ENCODE results near the gene RAI14. TPM values are rescaled to one million over a fixed set of nuclear protein-coding genes. Genes with fewer than 3 reads are reported as not detected.
"Not testable (repeated sequence)": the region's sequence is repeated elsewhere in the genome, so short reads cannot be mapped to it uniquely, and the experiment has no call there.

RAI14 gene
- total RNA-seq, 1 experiment from 2014 or later, result 133 TPM

- no TSS peak for BruUV-seq (replicated peaks)
- peaks cover 17% of the 10 kb centered on the region for H4K20me1 ChIP-seq (ENCODE audit: insufficient read depth)
- intact Hi-C loops (cut with micrococcal nuclease; ENCODE audit: unreplicated experiment), result no loop called here
- no peak overlapping the region for H2AFZ ChIP-seq
- peaks cover 38% of the 10 kb centered on the region for H3K36me3 ChIP-seq (ENCODE audit: low read depth)
- H3K27ac ChIP-seq, result 0 out of 2 replicates have a peak overlapping the region, but pooled peaks have one; percentile 9
- CTCF ChIA-PET, result no interaction called here
- no peak for TF ChIP-seq EZH2 (IDR thresholded peaks at IDR 0.05; ENCODE audit: low read depth)
- TF ChIP-seq CTCF (conservative IDR thresholded peaks at IDR 0.05), result no peak
- no peaks in the 10 kb centered on the region for H3K9me2 ChIP-seq (ENCODE audit: insufficient read depth)
- H3F3A ChIP-seq (ENCODE audit: insufficient read depth, low read depth), result peaks cover 9% of the 10 kb centered on the region
- no peaks in the 10 kb centered on the region for H3K9me3 ChIP-seq (ENCODE audit: insufficient read depth, low read depth)
- no peak for DNase-seq
- H3K4me3 ChIP-seq, result no peak overlapping the region
- no peak overlapping the region for H3K4me2 ChIP-seq
- no peaks in the 10 kb centered on the region for H3K27me3 ChIP-seq (ENCODE audit: insufficient read depth, low read depth)
- H3K79me2 ChIP-seq (ENCODE audit: low read depth), result peaks cover 68% of the 10 kb centered on the region
- H3K4me1 ChIP-seq (replicated peaks; ENCODE audit: insufficient read depth), result no peaks in the 10 kb centered on the region
- POLR2A ChIA-PET (ENCODE audit: unreplicated experiment), result no interaction called here
Observed at GRCh38 chr5:34755926-34756325, 99.8 kb downstream of the RAI14 start.

- no TSS peak for BruUV-seq (replicated peaks)
- no peaks in the 10 kb centered on the region for H3K9me3 ChIP-seq (ENCODE audit: insufficient read depth, low read depth)
- no peak for DNase-seq
- TF ChIP-seq EZH2 (IDR thresholded peaks at IDR 0.05; ENCODE audit: low read depth) (no peak), CTCF (conservative IDR thresholded peaks at IDR 0.05) (no peak)
- POLR2A ChIA-PET (ENCODE audit: unreplicated experiment), result no interaction called here
- no peak overlapping the region for H2AFZ ChIP-seq
- H3K36me3 ChIP-seq (ENCODE audit: low read depth), result peaks cover 39% of the 10 kb centered on the region
- H3K27me3 ChIP-seq (ENCODE audit: insufficient read depth, low read depth), result no peaks in the 10 kb centered on the region
- peaks cover 4% of the 10 kb centered on the region for H3F3A ChIP-seq (ENCODE audit: insufficient read depth, low read depth)
- peaks cover 17% of the 10 kb centered on the region for H4K20me1 ChIP-seq (ENCODE audit: insufficient read depth)
- no peaks in the 10 kb centered on the region for H3K4me1 ChIP-seq (replicated peaks; ENCODE audit: insufficient read depth)
- H3K27ac ChIP-seq, result no peak overlapping the region
- no peaks in the 10 kb centered on the region for H3K9me2 ChIP-seq (ENCODE audit: insufficient read depth)
- peaks cover 61% of the 10 kb centered on the region for H3K79me2 ChIP-seq (ENCODE audit: low read depth)
- intact Hi-C loops (cut with micrococcal nuclease; ENCODE audit: unreplicated experiment), result no loop called here
- CTCF ChIA-PET, result interaction anchor here (0.6 kb wide), 1 partner anchor 78 kb away, joined by 6 read pairs; no protein-coding TSS in a partner anchor
- no peak overlapping the region for H3K4me2 ChIP-seq
- no peak overlapping the region for H3K4me3 ChIP-seq
Observed at GRCh38 chr5:34756781-34757624, 100.9 kb downstream of the RAI14 start.

- POLR2A ChIA-PET (ENCODE audit: unreplicated experiment), result interaction anchor here (0.7 kb wide), 1 partner anchor 929 kb away, joined by 8 read pairs; no protein-coding TSS in a partner anchor
- peaks cover 57% of the 10 kb centered on the region for H3K79me2 ChIP-seq (ENCODE audit: low read depth)
- H3K9me3 ChIP-seq (ENCODE audit: insufficient read depth, low read depth), result no peaks in the 10 kb centered on the region
- H3K36me3 ChIP-seq (ENCODE audit: low read depth), result peaks cover 47% of the 10 kb centered on the region
- TF ChIP-seq EZH2 (IDR thresholded peaks at IDR 0.05; ENCODE audit: low read depth) (no peak), CTCF (conservative IDR thresholded peaks at IDR 0.05) (no peak)
- H3K27ac ChIP-seq, result no peak overlapping the region
- no TSS peak for BruUV-seq (replicated peaks)
- H3K4me2 ChIP-seq, result no peak overlapping the region
- peaks cover 4% of the 10 kb centered on the region for H3F3A ChIP-seq (ENCODE audit: insufficient read depth, low read depth)
- H3K4me3 ChIP-seq, result no peak overlapping the region
- no peaks in the 10 kb centered on the region for H3K9me2 ChIP-seq (ENCODE audit: insufficient read depth)
- H4K20me1 ChIP-seq (ENCODE audit: insufficient read depth), result peaks cover 12% of the 10 kb centered on the region
- CTCF ChIA-PET, result no interaction called here
- DNase-seq, result no peak
- no peaks in the 10 kb centered on the region for H3K27me3 ChIP-seq (ENCODE audit: insufficient read depth, low read depth)
- H3K4me1 ChIP-seq (replicated peaks; ENCODE audit: insufficient read depth), result no peaks in the 10 kb centered on the region
- no peak overlapping the region for H2AFZ ChIP-seq
- intact Hi-C loops (cut with micrococcal nuclease; ENCODE audit: unreplicated experiment), result no loop called here
Observed at GRCh38 chr5:34758514-34758913, 102.4 kb downstream of the RAI14 start.

GRCh38 chr5:34759213-34759612 is 103.1 kb downstream of the RAI14 start:
- POLR2A ChIA-PET (ENCODE audit: unreplicated experiment), result interaction anchor here (0.7 to 0.9 kb wide), 2 partner anchors 929 to 1672 kb away, joined by 3 to 8 read pairs; no protein-coding TSS in a partner anchor
- H3K27ac ChIP-seq; CTCF ChIA-PET; H2AFZ ChIP-seq; H3K9me3 ChIP-seq (ENCODE audit: insufficient read depth, low read depth); H3K27me3 ChIP-seq (ENCODE audit: insufficient read depth, low read depth); H3K4me1 ChIP-seq (replicated peaks; ENCODE audit: insufficient read depth); intact Hi-C loops (cut with micrococcal nuclease; ENCODE audit: unreplicated experiment); H3K4me3 ChIP-seq; H3K4me2 ChIP-seq; H3F3A ChIP-seq (ENCODE audit: insufficient read depth, low read depth); DNase-seq; H3K9me2 ChIP-seq (ENCODE audit: insufficient read depth): not testable (repeated sequence)
- TSS peak; percentile 4 for BruUV-seq (replicated peaks)
- Histone ChIP-seq H4K20me1 (ENCODE audit: insufficient read depth) (peaks cover 12% of the 10 kb centered on the region), H3K79me2 (ENCODE audit: low read depth) (peaks cover 59% of the 10 kb centered on the region), H3K36me3 (ENCODE audit: low read depth) (peaks cover 54% of the 10 kb centered on the region)
